SK-N-SH treated with all-trans-retinoic acid at 6 μM for 48 hours (cell line): ENCODE measurements around the gene MCM9.

Source experiments
- ATAC-seq: fragments of 200-7000 bp; cut with Tn5 transposase; 3 replicates; pipeline ENCODE4 v1.9.1; 2020; ENCODE audit warnings: mild to moderate bottlenecking, moderate library complexity
- ARNTL ChIP-seq: fragments of 450-650 bp; formaldehyde crosslinking; IDR thresholded peaks from 2 replicates; pipeline ENCODE4 v1.5.0; 2020; ENCODE audit warnings: low read depth, mild to moderate bottlenecking, moderate library complexity, borderline replicate concordance
- CREB5 ChIP-seq: fragments of 250-450 bp; sonication (Bioruptor Pico); IDR thresholded peaks from 2 replicates; pipeline ENCODE4 v1.5.1; 2020; ENCODE audit warnings: low read depth, mild to moderate bottlenecking, moderate library complexity
- CSDC2 ChIP-seq: fragments of 250-450 bp; sonication (Bioruptor Pico); IDR thresholded peaks from 2 replicates; pipeline ENCODE4 v1.5.0; 2020; ENCODE audit warnings: mild to moderate bottlenecking, moderate library complexity
- ESRRG ChIP-seq: fragments of 250-450 bp; sonication (Bioruptor Pico); IDR thresholded peaks from 2 replicates; pipeline ENCODE4 v1.6.1; 2021; ENCODE audit warnings: mild to moderate bottlenecking
- OSR1 ChIP-seq: fragments of 250-450 bp; sonication (Bioruptor Pico); IDR thresholded peaks from 2 replicates; pipeline ENCODE4 v1.8.0; 2022; ENCODE audit warnings: moderate library complexity, mild to moderate bottlenecking, inconsistent platforms
- PATZ1 ChIP-seq: fragments of 250-450 bp; sonication (Bioruptor Pico); IDR thresholded peaks from 2 replicates; pipeline ENCODE4 v1.8.0; 2020; ENCODE audit warnings: mild to moderate bottlenecking, moderate library complexity, borderline replicate concordance
- POU6F1 ChIP-seq: fragments of 250-450 bp; sonication (Bioruptor Pico); IDR thresholded peaks from 2 replicates; pipeline ENCODE4 v1.8.0; 2021; ENCODE audit warnings: low read depth, mild to moderate bottlenecking, moderate library complexity, borderline replicate concordance
- PPARA ChIP-seq: fragments of 250-450 bp; sonication (Bioruptor Pico); IDR thresholded peaks from 2 replicates; pipeline ENCODE4 v1.5.0; 2020; ENCODE audit warnings: mild to moderate bottlenecking, borderline replicate concordance
- RARB ChIP-seq: fragments of 250-450 bp; sonication (Bioruptor Pico); IDR thresholded peaks from 2 replicates; pipeline ENCODE4 v1.8.0; 2021; ENCODE audit warnings: mild to moderate bottlenecking, moderate library complexity
- SNAI2 ChIP-seq: fragments of 250-450 bp; sonication (Bioruptor Pico); IDR thresholded peaks from 2 replicates; pipeline ENCODE4 v1.5.0; 2020; ENCODE audit warnings: mild to moderate bottlenecking, moderate library complexity
- TCF4 ChIP-seq: fragments of 250-450 bp; sonication (Bioruptor Pico); IDR thresholded peaks from 2 replicates; pipeline ENCODE4 v1.8.0; 2021; ENCODE audit warnings: mild to moderate bottlenecking, moderate library complexity, borderline replicate concordance
- TOX ChIP-seq: fragments of 250-450 bp; sonication (Bioruptor Pico); IDR thresholded peaks from 2 replicates; pipeline ENCODE4 v1.8.0; 2021; ENCODE audit warnings: mild to moderate bottlenecking, moderate library complexity, borderline replicate concordance
- ZC3H10 ChIP-seq: fragments of 250-450 bp; sonication (Bioruptor Pico); IDR thresholded peaks from 2 replicates; pipeline ENCODE4 v1.5.1; 2021; ENCODE audit warnings: mild to moderate bottlenecking, moderate library complexity
- ZFP3 ChIP-seq: fragments of 250-450 bp; sonication (Bioruptor Pico); IDR thresholded peaks from 2 replicates; pipeline ENCODE4 v1.5.0; 2020; ENCODE audit warnings: mild to moderate bottlenecking, moderate library complexity
- ZFP30 ChIP-seq: fragments of 450-650 bp; formaldehyde crosslinking; IDR thresholded peaks from 2 replicates; pipeline ENCODE4 v1.5.0; 2022; ENCODE audit warnings: mild to moderate bottlenecking, moderate library complexity
- ZNF70 ChIP-seq: fragments of 450-650 bp; formaldehyde crosslinking; IDR thresholded peaks from 2 replicates; pipeline ENCODE4 v1.5.0; 2020; ENCODE audit warnings: mild to moderate bottlenecking, moderate library complexity
- ZNF8 ChIP-seq: fragments of 450-650 bp; formaldehyde crosslinking; IDR thresholded peaks from 2 replicates; pipeline ENCODE4 v1.5.0; 2020; ENCODE audit warnings: mild to moderate bottlenecking, moderate library complexity
- TF ChIP-seq, protein P1 (sequence below): fragments of 250-450 bp; sonication (Bioruptor Pico); IDR thresholded peaks from 2 replicates; pipeline ENCODE4 v1.5.0; 2020; ENCODE audit warnings: mild to moderate bottlenecking, moderate library complexity
- TF ChIP-seq, protein P2 (sequence below): fragments of 250-450 bp; sonication (Bioruptor Pico); IDR thresholded peaks from 2 replicates; pipeline ENCODE4 v1.5.1; 2021; ENCODE audit warnings: mild to moderate bottlenecking, moderate library complexity

MCM9 gene

DNA sequence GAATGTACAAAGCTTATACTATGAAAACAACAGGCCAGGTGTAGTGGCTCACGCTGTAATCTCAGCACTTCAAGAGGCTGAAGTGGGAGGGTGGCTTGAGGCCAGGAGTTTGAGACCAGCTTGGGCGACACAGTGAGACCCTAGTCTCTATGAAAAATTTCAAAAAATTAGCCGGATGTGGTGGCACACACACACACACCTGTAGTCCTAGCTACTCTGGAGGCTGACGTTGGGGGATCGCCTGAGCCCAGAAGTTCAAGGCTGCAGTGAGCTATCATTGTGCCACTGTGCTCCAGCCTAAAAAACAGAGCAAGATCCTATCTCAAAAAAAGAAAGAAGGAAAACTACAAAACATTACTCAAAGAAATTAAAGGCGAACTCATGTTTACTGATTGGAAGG lies 48.3 kb downstream of the MCM9 start:
- TF ChIP-seq CREB5 (no peak), ZFP3 (CRISPR knock-in tag) (no peak)
- TF ChIP-seq, protein P1, sequence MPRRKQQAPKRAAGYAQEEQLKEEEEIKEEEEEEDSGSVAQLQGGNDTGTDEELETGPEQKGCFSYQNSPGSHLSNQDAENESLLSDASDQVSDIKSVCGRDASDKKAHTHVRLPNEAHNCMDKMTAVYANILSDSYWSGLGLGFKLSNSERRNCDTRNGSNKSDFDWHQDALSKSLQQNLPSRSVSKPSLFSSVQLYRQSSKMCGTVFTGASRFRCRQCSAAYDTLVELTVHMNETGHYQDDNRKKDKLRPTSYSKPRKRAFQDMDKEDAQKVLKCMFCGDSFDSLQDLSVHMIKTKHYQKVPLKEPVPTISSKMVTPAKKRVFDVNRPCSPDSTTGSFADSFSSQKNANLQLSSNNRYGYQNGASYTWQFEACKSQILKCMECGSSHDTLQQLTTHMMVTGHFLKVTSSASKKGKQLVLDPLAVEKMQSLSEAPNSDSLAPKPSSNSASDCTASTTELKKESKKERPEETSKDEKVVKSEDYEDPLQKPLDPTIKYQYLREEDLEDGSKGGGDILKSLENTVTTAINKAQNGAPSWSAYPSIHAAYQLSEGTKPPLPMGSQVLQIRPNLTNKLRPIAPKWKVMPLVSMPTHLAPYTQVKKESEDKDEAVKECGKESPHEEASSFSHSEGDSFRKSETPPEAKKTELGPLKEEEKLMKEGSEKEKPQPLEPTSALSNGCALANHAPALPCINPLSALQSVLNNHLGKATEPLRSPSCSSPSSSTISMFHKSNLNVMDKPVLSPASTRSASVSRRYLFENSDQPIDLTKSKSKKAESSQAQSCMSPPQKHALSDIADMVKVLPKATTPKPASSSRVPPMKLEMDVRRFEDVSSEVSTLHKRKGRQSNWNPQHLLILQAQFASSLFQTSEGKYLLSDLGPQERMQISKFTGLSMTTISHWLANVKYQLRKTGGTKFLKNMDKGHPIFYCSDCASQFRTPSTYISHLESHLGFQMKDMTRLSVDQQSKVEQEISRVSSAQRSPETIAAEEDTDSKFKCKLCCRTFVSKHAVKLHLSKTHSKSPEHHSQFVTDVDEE (CRISPR knock-in tag) = no peak
- no peak for ATAC-seq

DNA sequence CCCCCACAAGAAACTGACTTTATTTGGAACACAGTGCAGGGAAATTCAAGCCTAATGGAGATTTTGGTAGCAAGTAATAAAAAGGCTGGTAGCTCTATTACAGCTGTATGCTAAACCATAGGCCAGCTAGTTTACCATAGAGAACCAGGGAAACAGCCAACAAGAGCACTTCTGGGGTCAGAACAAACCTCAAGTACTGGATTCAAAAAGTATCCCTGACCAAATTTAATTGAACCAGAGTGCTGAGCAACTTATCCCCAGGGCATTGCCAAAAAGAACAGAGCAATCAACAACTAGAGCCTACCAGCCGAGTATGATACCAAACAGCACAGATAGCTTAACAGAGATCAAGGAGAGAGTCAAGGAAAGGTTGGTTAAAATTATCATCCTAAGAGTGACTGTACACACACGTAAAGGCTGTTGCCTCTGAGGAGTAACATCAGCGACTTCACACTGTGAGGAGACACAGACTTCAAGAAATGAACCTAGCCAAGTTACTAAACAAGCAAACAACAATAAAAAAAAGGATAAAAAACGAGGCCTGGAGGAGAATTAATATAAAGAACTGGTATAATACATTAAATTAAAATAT lies 52.5 kb downstream of the MCM9 start:
- no peak for TF ChIP-seq TCF4 (CRISPR knock-in tag)
- no peak for TF ChIP-seq ZFP3 (CRISPR knock-in tag)
- TF ChIP-seq POU6F1 (CRISPR knock-in tag) = no peak
- no peak for TF ChIP-seq OSR1 (CRISPR knock-in tag)
- TF ChIP-seq PATZ1 = no peak
- TF ChIP-seq ZC3H10 (CRISPR knock-in tag) = no peak
- no peak for TF ChIP-seq ZNF70 (CRISPR knock-in tag)
- no peak for ATAC-seq

DNA sequence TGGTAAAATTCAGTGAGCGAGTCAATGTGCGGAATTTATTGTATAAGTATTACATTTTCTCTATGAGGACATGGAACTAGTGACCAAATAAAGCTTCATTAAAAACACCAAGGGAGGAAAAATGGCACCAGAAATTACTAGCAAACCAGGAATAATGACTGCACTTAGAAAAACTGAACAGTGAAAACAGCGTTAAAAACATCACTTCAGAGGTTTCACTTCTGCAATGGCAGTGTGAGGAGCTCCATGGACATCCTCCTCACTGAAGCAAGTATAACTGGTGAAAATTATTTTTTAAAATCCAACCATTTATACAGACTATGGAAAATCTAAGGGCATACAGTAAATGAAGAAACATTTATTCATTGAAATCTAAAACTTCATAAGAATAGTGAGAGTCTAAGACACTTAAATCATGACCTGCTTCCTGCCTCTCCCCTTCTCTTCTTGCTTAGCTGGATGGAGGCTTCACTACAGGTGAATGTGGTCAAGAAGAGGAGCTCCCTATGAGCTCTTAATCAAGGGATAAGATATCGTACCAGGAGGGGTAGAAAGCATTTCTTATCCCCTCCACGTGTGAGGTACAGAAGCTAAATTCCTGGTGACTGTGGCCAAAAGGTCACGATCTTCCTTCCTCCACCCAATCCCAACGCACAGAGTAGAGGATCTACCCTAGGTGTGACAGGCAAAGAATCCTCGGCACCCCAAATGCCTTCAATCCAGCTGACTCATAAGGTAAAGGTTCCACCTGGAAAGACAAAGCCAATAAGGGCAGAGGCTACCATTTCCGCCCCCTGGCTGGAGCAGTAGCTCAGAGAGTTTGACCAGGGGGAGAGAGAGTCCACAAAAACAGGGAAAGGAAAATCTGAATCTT lies 53.3 kb downstream of the MCM9 start:
- TF ChIP-seq ZC3H10 (CRISPR knock-in tag) (no peak), SNAI2 (no peak), PATZ1 (no peak), ZFP3 (CRISPR knock-in tag) (no peak), ESRRG (CRISPR knock-in tag) (no peak), TOX (no peak), ZNF8 (CRISPR knock-in tag) (no peak), RARB (CRISPR knock-in tag) (no peak), POU6F1 (CRISPR knock-in tag) (no peak), ZFP30 (CRISPR knock-in tag) (no peak), PPARA (no peak), CSDC2 (CRISPR knock-in tag) (no peak), ARNTL (CRISPR knock-in tag) (no peak), TCF4 (CRISPR knock-in tag) (no peak), OSR1 (CRISPR knock-in tag) (no peak)
- TF ChIP-seq, protein P1 (CRISPR knock-in tag) = no peak
- TF ChIP-seq, protein P2, sequence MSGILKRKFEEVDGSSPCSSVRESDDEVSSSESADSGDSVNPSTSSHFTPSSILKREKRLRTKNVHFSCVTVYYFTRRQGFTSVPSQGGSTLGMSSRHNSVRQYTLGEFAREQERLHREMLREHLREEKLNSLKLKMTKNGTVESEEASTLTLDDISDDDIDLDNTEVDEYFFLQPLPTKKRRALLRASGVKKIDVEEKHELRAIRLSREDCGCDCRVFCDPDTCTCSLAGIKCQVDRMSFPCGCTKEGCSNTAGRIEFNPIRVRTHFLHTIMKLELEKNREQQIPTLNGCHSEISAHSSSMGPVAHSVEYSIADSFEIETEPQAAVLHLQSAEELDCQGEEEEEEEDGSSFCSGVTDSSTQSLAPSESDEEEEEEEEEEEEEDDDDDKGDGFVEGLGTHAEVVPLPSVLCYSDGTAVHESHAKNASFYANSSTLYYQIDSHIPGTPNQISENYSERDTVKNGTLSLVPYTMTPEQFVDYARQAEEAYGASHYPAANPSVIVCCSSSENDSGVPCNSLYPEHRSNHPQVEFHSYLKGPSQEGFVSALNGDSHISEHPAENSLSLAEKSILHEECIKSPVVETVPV (CRISPR knock-in tag) = no peak
- no peak for ATAC-seq
